Uterus (tissue), 2 donors: Measurements from ENCODE around the gene PCGF2.

Experiments
- POLR2A ChIP-seq, 2 donors: fragments of 450-650 bp; IDR thresholded peaks; one replicate each; pipeline ENCODE4 v1.6.1; 2016; ENCODE audit warnings: antibody characterized with exemption in 2 of 2, mild to moderate bottlenecking in 1 of 2, moderate library complexity in 1 of 2
- TF ChIP-seq, protein P1 (sequence below), 4 experiments: fragments of 200-600 bp in 2 of 4; fragments of 450-650 bp in 2 of 4; sonication (generic) in 2 of 4; IDR thresholded peaks; one replicate each; pipeline ENCODE4 v1.5.1; 2016 to 2019; ENCODE audit warnings: antibody characterized with exemption in 4 of 4, mild to moderate bottlenecking in 2 of 4, moderate library complexity in 1 of 4

DNA sequence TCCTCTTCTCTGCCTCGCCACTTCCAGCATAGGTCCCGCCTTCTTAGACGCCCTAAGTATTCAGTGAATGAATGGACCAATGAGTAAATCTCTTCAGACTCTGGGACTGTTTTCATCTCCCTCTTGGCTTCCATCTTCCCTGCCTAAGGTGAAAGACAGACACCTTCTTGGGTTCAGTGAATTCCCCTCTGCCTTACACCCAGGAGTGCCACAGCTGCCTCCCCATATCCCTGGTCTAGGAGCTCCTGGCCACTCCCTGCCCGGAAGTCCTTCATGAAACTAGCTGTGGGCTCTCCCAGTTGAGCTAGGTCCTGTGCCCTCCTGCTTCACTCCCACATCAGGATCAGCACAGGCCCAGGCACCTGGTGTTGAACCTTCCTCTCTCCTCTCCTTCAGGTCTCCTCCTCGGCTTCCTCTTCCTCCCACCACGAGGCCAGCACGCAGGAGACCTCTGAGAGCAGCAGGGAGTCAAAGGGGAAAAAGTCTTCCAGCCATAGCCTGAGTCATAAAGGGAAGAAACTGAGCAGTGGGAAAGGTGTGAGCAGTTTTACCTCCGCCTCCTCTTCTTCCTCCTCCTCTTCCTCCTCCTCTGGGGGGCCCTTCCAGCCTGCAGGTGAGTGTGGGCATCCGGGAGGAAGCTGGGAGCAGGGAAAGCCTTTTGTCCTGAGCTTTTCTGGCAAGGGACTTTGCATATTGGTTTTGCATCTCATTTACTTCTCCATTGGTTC lies 32.8 kb downstream of the PCGF2 start:
- TF ChIP-seq, protein P1, sequence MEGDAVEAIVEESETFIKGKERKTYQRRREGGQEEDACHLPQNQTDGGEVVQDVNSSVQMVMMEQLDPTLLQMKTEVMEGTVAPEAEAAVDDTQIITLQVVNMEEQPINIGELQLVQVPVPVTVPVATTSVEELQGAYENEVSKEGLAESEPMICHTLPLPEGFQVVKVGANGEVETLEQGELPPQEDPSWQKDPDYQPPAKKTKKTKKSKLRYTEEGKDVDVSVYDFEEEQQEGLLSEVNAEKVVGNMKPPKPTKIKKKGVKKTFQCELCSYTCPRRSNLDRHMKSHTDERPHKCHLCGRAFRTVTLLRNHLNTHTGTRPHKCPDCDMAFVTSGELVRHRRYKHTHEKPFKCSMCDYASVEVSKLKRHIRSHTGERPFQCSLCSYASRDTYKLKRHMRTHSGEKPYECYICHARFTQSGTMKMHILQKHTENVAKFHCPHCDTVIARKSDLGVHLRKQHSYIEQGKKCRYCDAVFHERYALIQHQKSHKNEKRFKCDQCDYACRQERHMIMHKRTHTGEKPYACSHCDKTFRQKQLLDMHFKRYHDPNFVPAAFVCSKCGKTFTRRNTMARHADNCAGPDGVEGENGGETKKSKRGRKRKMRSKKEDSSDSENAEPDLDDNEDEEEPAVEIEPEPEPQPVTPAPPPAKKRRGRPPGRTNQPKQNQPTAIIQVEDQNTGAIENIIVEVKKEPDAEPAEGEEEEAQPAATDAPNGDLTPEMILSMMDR (IDR thresholded peaks at IDR 0.05) = no peak
- no peak for TF ChIP-seq POLR2A (IDR thresholded peaks at IDR 0.05)
